Keratinocyte (primary cell): ENCODE measurements around the gene TWIST2.

Experiments
- CTCF ChIP-seq, 3 experiments: IDR thresholded peaks in 1 of 3; conservative IDR thresholded peaks in 1 of 3; optimal IDR thresholded peaks in 1 of 3; 2 replicates in 2 of 3; 3 replicates in 1 of 3; pipeline versions ENCODE3 to v1.5.1; 2011; ENCODE audit warnings: low read length in 3 of 3, mild to moderate bottlenecking in 3 of 3, moderate library complexity in 2 of 3, control low read depth in 1 of 3, inconsistent platforms in 1 of 3; ENCODE audit not compliant: insufficient read depth in 2 of 3; ENCODE audit errors: extremely low read depth in 1 of 3
- EZH2 ChIP-seq: IDR thresholded peaks from one replicate; pipeline ENCODE4 v1.6.1; 2012; ENCODE audit warnings: inconsistent platforms, mild to moderate bottlenecking, low read length, moderate library complexity

- TF ChIP-seq CTCF (optimal IDR thresholded peaks at IDR 0.05 in 1 of 3, IDR thresholded peaks at IDR 0.05 in 1 of 3, conservative IDR thresholded peaks at IDR 0.05 in 1 of 3; ENCODE audit: extremely low read depth in 1 of 3, insufficient read depth in 2 of 3, low read length in 3 of 3) (no peak), EZH2 (no peak)
These were observed 59.9 kb downstream of the TWIST2 start for GRCh38 chr2:238907717-238908173.
